ENCODE results near the gene GRK5. TPM values are rescaled to one million over a fixed set of nuclear protein-coding genes. Genes with fewer than 3 reads are reported as not detected.

Gene GRK5
- total and polyA plus RNA-seq, 2 donors from 2014 or later: 7.3 to 18.7 TPM

DNA sequence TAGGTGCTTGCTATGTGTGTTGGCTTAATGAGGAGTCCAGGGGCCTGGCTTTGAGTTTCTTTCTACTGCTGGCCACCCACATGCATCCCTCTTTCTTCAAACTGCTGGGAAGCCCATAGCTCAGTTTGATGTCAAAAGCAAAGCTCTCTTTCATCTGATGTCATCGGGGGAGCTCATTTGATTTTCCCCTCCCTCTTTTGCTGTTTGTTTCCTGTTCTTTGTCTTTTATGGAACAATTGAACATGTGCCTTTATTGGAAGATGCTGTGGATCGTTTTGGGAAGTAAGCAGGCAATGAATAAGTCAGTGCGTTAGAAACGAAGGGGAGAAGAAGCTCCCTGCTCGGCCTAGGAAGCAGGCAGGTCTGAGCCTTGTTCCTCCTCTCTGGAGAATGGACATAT lies 140.7 kb downstream of the GRK5 start:
- Histone ChIP-seq H3K4me3 (ENCODE audit: low read length in 3 of 3) (no peak overlapping the region), H3K27ac (ENCODE audit: low read depth in 2 of 2, low read length in 2 of 2) (no peak overlapping the region), H3K9ac (ENCODE audit: low read length in 3 of 3) (no peak overlapping the region), H3K4me1 (ENCODE audit: control insufficient read depth in 2 of 3, insufficient read depth in 2 of 3, low read depth in 1 of 3, low read length in 3 of 3) (no peaks in the 10 kb centered on the region), H3K27me3 (ENCODE audit: control insufficient read depth, insufficient read depth, low read length) (no peaks in the 10 kb centered on the region), H3K9me3 (ENCODE audit: control insufficient read depth in 2 of 3, insufficient read depth in 1 of 3, low read length in 3 of 3) (peaks cover 0 to 5% (median 0%) of the 10 kb centered on the region in 3 donors), H3K36me3 (ENCODE audit: control insufficient read depth in 2 of 3, insufficient read depth in 3 of 3, low read length in 3 of 3) (no peaks in the 10 kb centered on the region)
- no peak for FAIRE-seq
- intact Hi-C loops (cut with DNase I): no loop called here
- no peak for DNase-seq
- TF ChIP-seq, protein P1, sequence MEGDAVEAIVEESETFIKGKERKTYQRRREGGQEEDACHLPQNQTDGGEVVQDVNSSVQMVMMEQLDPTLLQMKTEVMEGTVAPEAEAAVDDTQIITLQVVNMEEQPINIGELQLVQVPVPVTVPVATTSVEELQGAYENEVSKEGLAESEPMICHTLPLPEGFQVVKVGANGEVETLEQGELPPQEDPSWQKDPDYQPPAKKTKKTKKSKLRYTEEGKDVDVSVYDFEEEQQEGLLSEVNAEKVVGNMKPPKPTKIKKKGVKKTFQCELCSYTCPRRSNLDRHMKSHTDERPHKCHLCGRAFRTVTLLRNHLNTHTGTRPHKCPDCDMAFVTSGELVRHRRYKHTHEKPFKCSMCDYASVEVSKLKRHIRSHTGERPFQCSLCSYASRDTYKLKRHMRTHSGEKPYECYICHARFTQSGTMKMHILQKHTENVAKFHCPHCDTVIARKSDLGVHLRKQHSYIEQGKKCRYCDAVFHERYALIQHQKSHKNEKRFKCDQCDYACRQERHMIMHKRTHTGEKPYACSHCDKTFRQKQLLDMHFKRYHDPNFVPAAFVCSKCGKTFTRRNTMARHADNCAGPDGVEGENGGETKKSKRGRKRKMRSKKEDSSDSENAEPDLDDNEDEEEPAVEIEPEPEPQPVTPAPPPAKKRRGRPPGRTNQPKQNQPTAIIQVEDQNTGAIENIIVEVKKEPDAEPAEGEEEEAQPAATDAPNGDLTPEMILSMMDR (IDR thresholded peaks at IDR 0.05; ENCODE audit: borderline replicate concordance, extremely low read depth, insufficient read depth): no peak

DNA sequence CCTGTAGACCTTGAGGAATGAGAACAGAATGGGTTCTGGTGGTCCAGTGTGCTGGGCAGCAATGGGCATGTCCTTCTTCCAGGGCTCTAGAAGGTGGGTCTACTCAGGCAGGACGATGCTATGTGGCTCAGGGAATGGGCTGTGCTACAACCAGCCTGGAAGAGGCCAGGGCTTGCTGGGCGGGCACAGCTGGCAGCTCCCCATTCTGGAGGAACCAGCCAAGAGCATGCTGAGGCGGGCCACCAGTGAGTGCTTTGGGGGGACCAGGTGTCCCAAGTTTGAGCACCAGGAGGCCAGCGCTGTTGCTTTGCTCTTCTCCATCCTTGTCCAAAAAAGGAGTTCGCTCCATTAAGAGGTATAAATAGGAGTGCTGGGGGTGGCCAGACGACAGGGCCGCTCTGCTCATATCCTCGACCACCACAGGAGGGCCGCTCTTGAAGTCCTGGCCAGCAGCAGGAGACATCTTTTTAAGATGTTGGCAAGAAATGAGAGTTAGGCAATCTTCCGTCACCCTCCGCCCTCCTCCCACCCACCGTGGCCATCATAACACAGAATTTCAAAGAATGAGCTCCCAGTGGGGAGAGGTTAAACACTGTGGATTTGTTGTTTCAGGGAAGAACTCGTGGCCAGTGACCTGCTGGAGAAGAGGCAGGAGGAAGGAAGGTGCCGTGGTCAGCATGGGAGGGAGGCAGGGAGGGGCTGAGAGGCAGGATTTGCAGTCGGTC lies 141.3 kb downstream of the GRK5 start:
- no peaks in the 10 kb centered on the region for H3K27me3 ChIP-seq (ENCODE audit: control insufficient read depth, insufficient read depth, low read length)
- FAIRE-seq (no peak), DNase-seq (no peak)
- intact Hi-C loops (cut with DNase I): no loop called here
- no peak overlapping the region for H3K9ac ChIP-seq (ENCODE audit: low read length in 3 of 3)
- H3K9me3 ChIP-seq (ENCODE audit: control insufficient read depth in 2 of 3, insufficient read depth in 1 of 3, low read length in 3 of 3): peaks cover 0 to 5% (median 0%) of the 10 kb centered on the region in 3 donors
- no peak overlapping the region for H3K27ac ChIP-seq (ENCODE audit: low read depth in 2 of 2, low read length in 2 of 2)
- TF ChIP-seq, protein P1 (IDR thresholded peaks at IDR 0.05; ENCODE audit: borderline replicate concordance, extremely low read depth, insufficient read depth): no peak
- H3K4me1 ChIP-seq (ENCODE audit: control insufficient read depth in 2 of 3, insufficient read depth in 2 of 3, low read depth in 1 of 3, low read length in 3 of 3): no peaks in the 10 kb centered on the region
- H3K4me3 ChIP-seq (ENCODE audit: low read length in 3 of 3): no peak overlapping the region
- H3K36me3 ChIP-seq (ENCODE audit: control insufficient read depth in 2 of 3, insufficient read depth in 3 of 3, low read length in 3 of 3): no peaks in the 10 kb centered on the region

DNA sequence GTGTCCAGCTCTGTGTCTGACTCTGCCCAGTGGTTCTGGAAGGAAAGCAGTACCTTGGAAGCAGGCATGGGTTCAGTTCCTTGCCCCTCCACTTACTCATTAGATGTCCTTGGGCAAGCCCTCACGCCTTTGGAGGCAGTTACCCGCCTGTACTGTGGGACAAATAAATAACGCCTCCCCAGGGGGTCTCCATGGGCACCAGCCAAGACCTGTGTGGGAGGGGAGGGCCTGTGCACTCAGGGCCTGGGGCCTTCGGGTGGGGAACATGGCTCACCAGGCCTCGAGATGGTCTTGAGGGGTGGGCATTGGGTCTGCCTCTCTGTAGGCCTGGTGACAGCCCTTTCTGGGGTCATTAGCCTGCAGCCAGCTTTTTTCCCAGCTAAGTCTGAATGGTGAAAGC lies 142.0 kb downstream of the GRK5 start:
- FAIRE-seq: no peak
- no peak for DNase-seq
- Histone ChIP-seq H3K36me3 (ENCODE audit: control insufficient read depth in 2 of 3, insufficient read depth in 3 of 3, low read length in 3 of 3) (no peaks in the 10 kb centered on the region), H3K27ac (ENCODE audit: low read depth in 2 of 2, low read length in 2 of 2) (no peak overlapping the region), H3K4me1 (ENCODE audit: control insufficient read depth in 2 of 3, insufficient read depth in 2 of 3, low read depth in 1 of 3, low read length in 3 of 3) (no peaks in the 10 kb centered on the region), H3K4me3 (ENCODE audit: low read length in 3 of 3) (no peak overlapping the region), H3K27me3 (ENCODE audit: control insufficient read depth, insufficient read depth, low read length) (no peaks in the 10 kb centered on the region), H3K9ac (ENCODE audit: low read length in 3 of 3) (no peak overlapping the region), H3K9me3 (ENCODE audit: control insufficient read depth in 2 of 3, insufficient read depth in 1 of 3, low read length in 3 of 3) (peaks cover 0 to 5% (median 0%) of the 10 kb centered on the region in 3 donors)
- intact Hi-C loops (cut with DNase I): no loop called here
- TF ChIP-seq, protein P1 (IDR thresholded peaks at IDR 0.05; ENCODE audit: borderline replicate concordance, extremely low read depth, insufficient read depth): no peak
